ENCODE data around the gene LDLRAD1.
"Not testable (repeated sequence)": the region's sequence is repeated elsewhere in the genome, so short reads cannot be mapped to it uniquely, and the experiment has no call there.

The LDLRAD1 gene

GRCh38 chr1:54016343-54017282, 1.4 kb downstream of the LDLRAD1 start:
- DNase-seq (ENCODE audit: low read depth in 2 of 2) = no peak

DNA sequence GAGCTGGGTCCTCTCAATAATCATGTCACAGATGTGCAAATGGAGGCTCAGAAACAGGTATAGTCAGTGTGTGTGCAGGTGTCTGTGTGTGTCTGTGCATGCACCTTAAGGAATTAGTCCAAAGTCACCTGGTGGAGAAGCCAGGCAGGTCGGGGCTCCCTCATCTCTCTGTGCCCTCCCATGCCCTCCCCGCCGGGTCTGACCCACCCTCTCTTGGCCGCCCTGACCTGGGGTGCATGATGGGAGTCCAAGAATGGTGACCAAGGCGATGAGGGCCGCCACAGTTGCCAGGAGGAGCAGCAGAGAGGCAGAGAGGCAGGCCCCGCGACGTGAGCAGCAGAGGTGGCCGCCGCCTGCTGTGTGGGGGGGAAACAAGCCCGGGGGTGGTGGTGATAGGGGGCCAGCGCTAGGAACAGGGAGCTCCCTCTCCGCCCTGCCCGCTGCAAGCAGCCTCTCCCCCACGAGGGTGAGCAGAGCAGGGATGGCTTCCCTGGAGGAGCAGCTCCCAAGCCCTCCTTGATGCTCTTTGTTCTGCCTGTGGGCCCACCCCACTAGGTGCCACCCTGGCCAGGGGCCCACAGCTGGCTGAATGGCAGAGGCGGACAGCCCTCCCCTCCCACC, 3.9 kb downstream of the LDLRAD1 start:
- no peak for DNase-seq (ENCODE audit: low read depth in 2 of 2)

GRCh38 chr1:54013393-54014008, 4.5 kb downstream of the LDLRAD1 start:
- DNase-seq (ENCODE audit: low read depth in 2 of 2) = no peak

GRCh38 chr1:54012863-54013262, 5.1 kb downstream of the LDLRAD1 start:
- no peak for DNase-seq (ENCODE audit: low read depth in 2 of 2)

GRCh38 chr1:54012008-54012325, 6.0 kb downstream of the LDLRAD1 start:
- no peak for DNase-seq (ENCODE audit: low read depth in 2 of 2)

DNA sequence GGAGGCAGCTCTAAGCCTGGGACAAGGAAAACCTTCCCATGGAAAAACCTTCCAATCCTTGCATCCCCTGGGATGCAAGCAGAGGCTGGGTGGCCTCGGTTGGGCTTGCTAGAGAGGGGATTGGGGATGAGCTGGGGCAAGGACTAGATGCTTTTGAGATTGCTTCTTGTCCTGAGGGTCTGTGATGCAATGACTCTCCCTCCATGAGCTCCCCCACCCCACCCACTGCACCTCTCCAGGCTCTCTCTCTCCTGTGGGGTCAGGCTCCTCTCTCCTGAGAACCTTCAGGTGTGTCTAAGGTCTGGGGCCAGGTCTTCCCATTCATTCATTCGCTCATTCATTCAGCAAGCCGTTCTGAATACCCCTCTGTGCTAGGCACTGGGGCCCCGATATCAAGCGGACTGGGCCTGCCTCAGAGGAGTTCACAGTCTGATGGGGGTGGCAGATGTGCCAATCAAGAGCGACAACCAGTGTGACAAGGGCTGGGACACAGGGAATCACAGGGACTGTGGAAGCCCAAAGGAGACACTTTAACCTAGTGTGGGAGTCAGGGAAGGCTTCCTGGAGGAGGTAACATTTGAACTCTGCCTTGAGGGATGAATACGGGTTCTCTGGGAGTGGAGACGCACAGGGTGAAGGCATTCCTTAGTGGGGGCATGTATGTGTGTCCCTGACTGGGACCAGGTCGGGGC, 6.5 kb downstream of the LDLRAD1 start:
- no peak for DNase-seq (ENCODE audit: low read depth in 2 of 2)

GRCh38 chr1:54010415-54011117, 7.4 kb downstream of the LDLRAD1 start:
- DNase-seq (ENCODE audit: low read depth in 2 of 2) = no peak

DNA sequence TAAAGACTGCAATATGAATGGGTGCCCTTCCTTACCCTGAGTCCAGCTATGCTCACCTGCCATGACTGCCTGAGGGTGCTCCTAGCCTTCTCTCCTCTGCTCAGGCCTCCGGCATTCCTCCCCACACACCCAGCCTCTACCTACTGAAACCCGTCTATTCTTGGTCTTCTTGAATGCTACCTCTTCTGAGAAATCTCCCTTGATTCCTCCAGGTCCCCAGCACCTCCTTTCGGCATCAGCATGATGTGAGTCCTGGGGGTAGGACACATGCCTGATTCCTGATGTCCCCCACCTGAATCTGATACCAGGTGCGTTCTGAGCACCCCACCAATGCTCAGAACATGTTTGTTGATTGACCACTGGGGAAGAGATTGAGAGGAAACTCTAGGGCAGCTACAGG, 8.6 kb downstream of the LDLRAD1 start:
- no peak for DNase-seq (ENCODE audit: low read depth in 2 of 2)

DNA sequence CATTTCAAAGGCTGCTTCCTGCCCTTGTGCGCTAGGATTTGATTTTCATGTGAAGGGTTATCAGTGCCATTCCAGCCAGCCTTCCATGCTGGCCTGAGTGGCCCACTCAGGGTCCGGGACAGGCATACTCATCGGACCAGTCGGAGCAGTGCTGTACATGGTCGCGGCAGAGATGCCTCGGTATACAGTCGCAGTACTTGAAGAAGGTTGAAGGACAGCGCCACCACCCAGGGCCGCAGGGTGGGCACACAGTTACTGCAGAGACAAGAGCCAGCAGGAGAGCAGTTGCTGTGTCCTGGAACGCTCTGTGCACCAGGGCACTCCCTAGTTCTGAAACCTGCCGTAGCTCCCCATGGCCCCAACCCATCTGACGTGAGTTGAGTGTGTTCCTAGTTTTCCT, 9.1 kb downstream of the LDLRAD1 start:
- no peak for DNase-seq (ENCODE audit: low read depth in 2 of 2)

DNA sequence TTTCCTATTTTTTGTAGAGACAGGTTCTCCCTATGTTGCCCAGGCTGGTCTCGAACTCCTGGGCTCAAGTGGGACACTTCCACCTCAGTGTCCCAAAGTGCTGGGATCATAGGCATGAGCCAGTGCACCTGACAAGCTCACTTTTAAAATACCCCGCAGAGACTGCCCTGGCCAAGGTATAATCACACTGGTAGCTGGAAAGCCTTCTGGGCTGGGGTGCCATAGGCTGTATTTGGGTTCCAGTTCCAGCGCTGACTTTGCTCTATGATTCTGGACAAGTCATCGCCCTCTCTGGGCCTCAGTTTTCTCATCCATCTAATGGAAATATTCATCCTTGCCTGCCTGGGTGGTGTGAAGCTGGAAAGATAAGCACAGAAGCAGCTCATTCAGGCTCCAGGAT, 10.4 kb downstream of the LDLRAD1 start:
- no peak for DNase-seq (ENCODE audit: low read depth in 2 of 2)

DNA sequence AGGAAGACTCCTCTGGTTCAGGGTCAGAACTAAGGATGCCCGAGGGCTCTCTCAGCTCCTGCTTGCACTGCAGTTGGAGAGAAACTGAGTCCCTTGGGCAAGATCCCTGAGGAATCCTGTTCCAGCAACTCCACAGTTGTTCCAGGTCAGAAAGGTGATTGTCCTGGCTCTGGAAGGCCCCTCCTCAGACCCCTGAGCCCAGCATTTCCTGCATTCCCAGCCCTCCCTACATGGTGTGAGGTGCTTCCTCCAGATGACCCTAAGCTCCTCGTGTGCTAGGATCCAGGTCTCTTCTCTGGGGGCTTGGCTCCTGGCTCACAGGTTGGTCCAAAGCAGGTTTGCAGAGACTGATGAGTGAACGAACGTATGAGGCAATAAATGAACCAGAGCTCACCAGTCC, 11.5 kb downstream of the LDLRAD1 start:
- no peak for DNase-seq (ENCODE audit: low read depth in 2 of 2)

DNA sequence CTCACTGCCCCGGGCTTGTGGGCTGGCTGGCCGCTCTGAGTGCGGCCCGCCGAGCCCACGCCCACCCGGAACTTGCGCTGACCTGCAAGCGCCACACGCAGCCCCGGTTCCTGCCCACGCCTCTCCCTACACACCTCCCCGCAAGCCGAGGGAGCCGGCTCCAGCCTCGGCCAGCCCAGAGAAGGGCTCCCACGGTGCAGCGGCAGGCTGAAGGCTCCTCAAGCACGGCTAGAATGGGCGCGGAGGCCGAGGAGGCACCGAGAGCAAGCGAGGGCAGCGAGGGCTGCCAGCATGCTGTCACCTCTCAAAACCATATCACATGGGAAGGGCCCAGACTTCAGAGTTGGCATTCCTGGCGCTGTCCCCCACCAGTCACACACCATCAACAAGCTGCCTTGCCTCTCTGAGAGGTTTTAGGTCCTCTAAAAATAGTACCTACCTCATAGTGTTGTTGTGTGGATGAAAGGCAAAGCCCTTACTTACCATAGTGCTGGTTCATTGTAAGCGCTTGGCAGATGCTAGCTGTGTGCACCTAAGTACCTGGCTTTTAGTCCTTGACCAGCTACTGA, 13.4 kb downstream of the LDLRAD1 start:
- DNase-seq (ENCODE audit: low read depth in 2 of 2) = no peak

DNA sequence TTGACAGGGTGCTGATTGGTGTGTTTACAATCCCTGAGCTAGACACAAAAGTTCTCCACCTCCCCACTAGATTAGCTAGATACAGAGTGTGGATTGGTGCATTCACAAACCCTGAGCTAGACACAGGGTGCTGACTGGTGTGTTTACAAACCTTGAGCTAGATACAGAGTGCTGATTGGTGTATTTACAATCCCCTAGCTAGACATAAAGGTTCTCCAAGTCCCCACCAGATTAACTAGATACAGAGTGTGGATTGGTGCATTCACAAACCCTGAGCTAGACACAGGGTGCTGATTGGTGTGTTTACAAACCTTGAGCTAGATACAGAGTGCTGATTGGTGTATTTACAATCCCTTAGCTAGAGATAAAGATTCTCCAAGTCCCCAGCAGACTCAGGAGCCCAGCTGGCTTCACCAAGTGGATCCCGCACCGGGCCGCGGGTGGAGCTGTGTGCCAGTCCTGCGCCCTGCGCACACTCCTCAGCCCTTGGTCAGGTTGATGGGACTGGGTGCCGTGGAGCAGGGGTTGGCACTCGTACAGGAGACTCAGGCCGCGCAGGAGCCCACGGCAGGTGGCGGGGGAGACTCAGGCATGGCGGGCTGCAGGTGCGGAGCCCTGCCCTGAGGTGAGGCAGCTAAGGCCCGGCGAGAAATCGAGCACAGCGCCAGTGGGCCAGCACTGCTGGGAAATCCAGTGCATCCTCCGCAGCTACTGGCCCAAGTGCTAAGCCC, 14.1 kb downstream of the LDLRAD1 start:
- DNase-seq (ENCODE audit: low read depth in 2 of 2) = not testable (repeated sequence)

DNA sequence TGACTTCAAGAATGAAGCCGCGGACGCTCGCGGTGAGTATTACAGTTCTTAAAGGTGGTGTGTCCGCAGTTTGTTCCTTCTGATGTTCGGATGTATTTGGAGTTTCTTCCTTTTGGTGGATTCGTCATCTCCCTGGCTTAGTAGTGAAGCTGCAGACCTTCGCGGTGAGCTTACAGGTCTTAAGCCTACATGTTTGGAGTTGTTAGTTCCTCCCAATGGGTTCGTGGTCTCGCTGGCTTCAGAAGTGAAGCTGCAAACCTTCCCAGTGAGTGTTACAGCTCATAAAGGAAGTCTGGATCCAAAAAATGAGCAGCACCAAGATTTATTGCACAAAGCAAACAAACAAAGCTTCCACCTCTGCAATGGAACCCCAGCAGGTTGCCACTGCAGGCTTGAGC, 14.7 kb downstream of the LDLRAD1 start:
- DNase-seq (ENCODE audit: low read depth in 2 of 2) = no peak

DNA sequence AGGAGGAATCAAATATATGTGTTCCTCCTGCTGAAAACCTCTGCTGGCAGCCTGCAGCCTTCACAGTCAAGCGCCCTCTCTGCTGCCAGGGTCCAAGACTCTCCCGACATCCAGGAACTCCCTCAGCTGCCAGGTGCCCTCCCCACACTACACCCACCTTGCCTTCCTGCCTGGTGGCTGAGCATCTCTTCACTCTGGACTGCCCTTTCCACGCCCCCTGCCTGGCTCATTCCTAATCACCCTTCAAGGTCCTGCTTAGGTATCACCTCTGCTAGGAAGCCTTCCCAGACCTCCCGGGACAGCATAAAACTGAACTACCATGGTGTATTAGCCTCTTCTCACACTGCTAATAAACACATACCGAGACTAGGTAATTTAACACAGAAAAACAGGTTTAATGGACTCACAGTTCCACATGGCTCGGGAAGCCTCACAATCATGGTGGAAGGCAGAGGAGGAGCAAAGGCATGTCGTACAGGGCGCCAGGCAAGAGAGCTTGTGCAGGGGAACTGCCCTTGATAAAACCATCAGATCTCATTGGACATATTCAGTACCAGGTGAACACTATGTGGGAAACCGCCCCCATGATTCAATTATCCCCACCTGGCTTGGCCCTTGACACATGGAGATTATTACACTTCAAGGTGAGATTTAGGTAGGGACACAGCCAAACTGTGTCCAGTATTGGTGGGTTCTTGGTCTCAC, 15.3 kb downstream of the LDLRAD1 start:
- no peak for DNase-seq (ENCODE audit: low read depth in 2 of 2)

- no peak for DNase-seq (ENCODE audit: low read depth in 2 of 2)
These were observed 16.4 kb downstream of the LDLRAD1 start for GRCh38 chr1:54001591-54001990.

- no peak for DNase-seq (ENCODE audit: low read depth in 2 of 2)
These were observed 18.1 kb downstream of the LDLRAD1 start for GRCh38 chr1:53999920-54000319.

DNA sequence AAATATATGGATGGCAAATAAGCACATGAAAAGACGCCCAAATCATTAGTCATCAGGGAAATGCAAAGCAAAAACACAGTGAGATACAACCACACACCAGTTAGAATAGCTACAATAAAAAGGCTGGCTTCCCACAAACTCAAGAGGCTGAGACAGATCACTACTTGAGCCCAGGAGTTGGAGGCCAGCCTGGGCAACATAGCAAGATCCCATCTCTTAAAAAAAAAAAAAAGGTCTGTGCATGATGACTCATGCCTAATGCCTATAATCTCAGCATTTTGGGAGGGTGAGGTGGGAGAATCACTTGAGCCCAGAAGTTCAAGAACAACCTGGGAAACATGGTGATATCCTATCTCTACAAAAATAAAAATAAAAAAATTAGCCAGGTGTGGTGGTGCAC, 19.8 kb downstream of the LDLRAD1 start:
- no peak for DNase-seq (ENCODE audit: low read depth in 2 of 2)

- no peak for DNase-seq (ENCODE audit: low read depth in 2 of 2)
These were observed 22.3 kb downstream of the LDLRAD1 start for GRCh38 chr1:53995683-53996082.

GRCh38 chr1:53994516-53994915, 23.5 kb downstream of the LDLRAD1 start:
- DNase-seq (ENCODE audit: low read depth in 2 of 2) = not testable (repeated sequence)

Data from stimulated activated CD8-positive, alpha-beta memory T cell treated with anti-CD3 and anti-CD28 coated beads, Interleukin-15, amount 100 ng/mL, for 4 hours (primary cell).